SK-N-SH treated with all-trans-retinoic acid at 6 μM for 48 hours (cell line): ENCODE data around the gene ZNF99.

Experiments used
- ZC3H10 ChIP-seq: fragments of 250-450 bp; sonication (Bioruptor Pico); IDR thresholded peaks from 2 replicates; pipeline ENCODE4 v1.5.1; 2021; ENCODE audit warnings: mild to moderate bottlenecking, moderate library complexity
- TF ChIP-seq, protein P1 (sequence below): fragments of 250-450 bp; sonication (Bioruptor Pico); IDR thresholded peaks from 2 replicates; pipeline ENCODE4 v1.8.0; 2020; ENCODE audit warnings: mild to moderate bottlenecking, moderate library complexity, borderline replicate concordance

DNA sequence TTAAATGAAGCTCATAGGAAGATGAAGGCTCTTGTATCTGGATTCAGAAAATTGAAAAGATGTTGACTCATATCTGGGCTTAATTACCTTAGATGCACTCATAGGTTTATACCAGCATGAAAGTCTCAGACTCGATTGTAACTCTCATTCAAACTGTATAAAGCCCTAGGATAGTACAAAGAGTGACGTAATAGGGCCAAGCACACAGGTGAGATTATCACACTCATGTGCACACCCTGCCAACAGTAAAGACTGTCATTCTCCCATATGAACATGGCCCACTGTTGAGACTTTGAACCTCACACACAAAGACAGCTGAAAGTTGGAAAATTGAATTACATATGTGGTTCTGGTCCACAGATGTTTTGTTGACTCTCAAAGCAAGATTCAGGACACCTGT lies 30.2 kb upstream of the ZNF99 start:
- TF ChIP-seq, protein P1, sequence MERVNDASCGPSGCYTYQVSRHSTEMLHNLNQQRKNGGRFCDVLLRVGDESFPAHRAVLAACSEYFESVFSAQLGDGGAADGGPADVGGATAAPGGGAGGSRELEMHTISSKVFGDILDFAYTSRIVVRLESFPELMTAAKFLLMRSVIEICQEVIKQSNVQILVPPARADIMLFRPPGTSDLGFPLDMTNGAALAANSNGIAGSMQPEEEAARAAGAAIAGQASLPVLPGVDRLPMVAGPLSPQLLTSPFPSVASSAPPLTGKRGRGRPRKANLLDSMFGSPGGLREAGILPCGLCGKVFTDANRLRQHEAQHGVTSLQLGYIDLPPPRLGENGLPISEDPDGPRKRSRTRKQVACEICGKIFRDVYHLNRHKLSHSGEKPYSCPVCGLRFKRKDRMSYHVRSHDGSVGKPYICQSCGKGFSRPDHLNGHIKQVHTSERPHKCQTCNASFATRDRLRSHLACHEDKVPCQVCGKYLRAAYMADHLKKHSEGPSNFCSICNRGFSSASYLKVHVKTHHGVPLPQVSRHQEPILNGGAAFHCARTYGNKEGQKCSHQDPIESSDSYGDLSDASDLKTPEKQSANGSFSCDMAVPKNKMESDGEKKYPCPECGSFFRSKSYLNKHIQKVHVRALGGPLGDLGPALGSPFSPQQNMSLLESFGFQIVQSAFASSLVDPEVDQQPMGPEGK (CRISPR knock-in tag): no peak
- TF ChIP-seq ZC3H10: no peak
